ENCODE data around the gene ZNF33B. TPM values are rescaled to one million over a fixed set of nuclear protein-coding genes. Genes with fewer than 3 reads are reported as not detected.

The ZNF33B gene
- total RNA-seq, 2 donors from 2014 or later, result 17.1 to 34.9 TPM

- Histone ChIP-seq H3K9me3 (ENCODE audit: control insufficient read depth, low read length) (peaks cover 5% of the 10 kb centered on the region), H3K36me3 (ENCODE audit: control insufficient read depth, insufficient read depth, low read length) (no peaks in the 10 kb centered on the region), H3K4me3 (ENCODE audit: low read length) (no peak overlapping the region), H3K27ac (ENCODE audit: low read depth, low read length) (no peak overlapping the region), H3K4me1 (ENCODE audit: control insufficient read depth, insufficient read depth, low read length) (no peaks in the 10 kb centered on the region), H3K27me3 (ENCODE audit: control insufficient read depth, insufficient read depth, low read length, poor library complexity, severe bottlenecking) (no peaks in the 10 kb centered on the region), H3K9ac (ENCODE audit: extremely low read depth, low read length, poor library complexity, severe bottlenecking) (no peak overlapping the region)
- H3K4me1 Mint-ChIP-seq, result peaks cover 10% of the 10 kb centered on the region
- no peak for TF ChIP-seq CTCF (conservative IDR thresholded peaks at IDR 0.05)
- DNase-seq, result no peak
- peaks cover 33% of the 10 kb centered on the region for H3K36me3 Mint-ChIP-seq (ENCODE audit: low read depth)
- no peak overlapping the region for H3K27ac Mint-ChIP-seq
- peaks cover 28% of the 10 kb centered on the region for H3K9me3 Mint-ChIP-seq
- no peak overlapping the region for H3K4me3 Mint-ChIP-seq
- 87 to 97% methylated on average over 3 of the region's 3 CpGs for WGBS, 2 experiments (ENCODE audit: insufficient coverage in 1 of 2, insufficient read length in 1 of 2)
- H3K27me3 Mint-ChIP-seq (ENCODE audit: insufficient read depth), result peaks cover 10% of the 10 kb centered on the region
Measured at GRCh38 chr10:42549851-42550250, 88.5 kb downstream of the ZNF33B start.

GRCh38 chr10:42548254-42548653 lies 90.1 kb downstream of the ZNF33B start:
- 95% methylated on average over 3 of the region's 3 CpGs; no CpG with 5 or more reads in 1 of the 2 experiments for WGBS, 2 experiments (ENCODE audit: insufficient coverage in 1 of 2, insufficient read length in 1 of 2)
- Mint-ChIP-seq H3K9me3 (peaks cover 44% of the 10 kb centered on the region), H3K4me3 (no peak overlapping the region), H3K27me3 (ENCODE audit: insufficient read depth) (peaks cover 2% of the 10 kb centered on the region), H3K36me3 (ENCODE audit: low read depth) (peaks cover 42% of the 10 kb centered on the region), H3K27ac (no peak overlapping the region), H3K4me1 (peaks cover 8% of the 10 kb centered on the region)
- no peak for DNase-seq
- no peak overlapping the region for H3K27ac ChIP-seq (ENCODE audit: low read depth, low read length)
- no peak overlapping the region for H3K9ac ChIP-seq (ENCODE audit: extremely low read depth, low read length, poor library complexity, severe bottlenecking)
- no peak for TF ChIP-seq CTCF (conservative IDR thresholded peaks at IDR 0.05)
- H3K4me3 ChIP-seq (ENCODE audit: low read length), result no peak overlapping the region
- H3K9me3 ChIP-seq (ENCODE audit: control insufficient read depth, low read length), result peaks cover 21% of the 10 kb centered on the region
- H3K36me3 ChIP-seq (ENCODE audit: control insufficient read depth, insufficient read depth, low read length), result no peaks in the 10 kb centered on the region
- no peaks in the 10 kb centered on the region for H3K27me3 ChIP-seq (ENCODE audit: control insufficient read depth, insufficient read depth, low read length, poor library complexity, severe bottlenecking)
- H3K4me1 ChIP-seq (ENCODE audit: control insufficient read depth, insufficient read depth, low read length), result no peaks in the 10 kb centered on the region

- Histone ChIP-seq H3K27ac (ENCODE audit: low read depth, low read length) (no peak overlapping the region), H3K27me3 (ENCODE audit: control insufficient read depth, insufficient read depth, low read length, poor library complexity, severe bottlenecking) (no peaks in the 10 kb centered on the region), H3K36me3 (ENCODE audit: control insufficient read depth, insufficient read depth, low read length) (no peaks in the 10 kb centered on the region), H3K9me3 (ENCODE audit: control insufficient read depth, low read length) (peaks cover 47% of the 10 kb centered on the region), H3K4me1 (ENCODE audit: control insufficient read depth, insufficient read depth, low read length) (no peaks in the 10 kb centered on the region), H3K9ac (ENCODE audit: extremely low read depth, low read length, poor library complexity, severe bottlenecking) (no peak overlapping the region), H3K4me3 (ENCODE audit: low read length) (no peak overlapping the region)
- Mint-ChIP-seq H3K36me3 (ENCODE audit: low read depth) (peaks cover 38% of the 10 kb centered on the region), H3K4me1 (no peaks in the 10 kb centered on the region), H3K9me3 (peaks cover 71% of the 10 kb centered on the region), H3K27ac (no peak overlapping the region), H3K27me3 (ENCODE audit: insufficient read depth) (no peaks in the 10 kb centered on the region), H3K4me3 (no peak overlapping the region)
- TF ChIP-seq CTCF (conservative IDR thresholded peaks at IDR 0.05), result no peak
- no peak for DNase-seq
Measured at GRCh38 chr10:42544945-42545344, 93.4 kb downstream of the ZNF33B start.

Data from endodermal cell (in vitro differentiated cells).